Retina (tissue), 1 donor: ENCODE data around the gene TUBB4A.

ENCODE experiments used
- DNase-seq: peaks from one replicate; pipeline ENCODE4 v3.0.0-alpha.2; 2016

The TUBB4A gene

GRCh38 chr19:6491802-6492592 lies 10.1 kb downstream of the TUBB4A start:
- no peak for DNase-seq

DNA sequence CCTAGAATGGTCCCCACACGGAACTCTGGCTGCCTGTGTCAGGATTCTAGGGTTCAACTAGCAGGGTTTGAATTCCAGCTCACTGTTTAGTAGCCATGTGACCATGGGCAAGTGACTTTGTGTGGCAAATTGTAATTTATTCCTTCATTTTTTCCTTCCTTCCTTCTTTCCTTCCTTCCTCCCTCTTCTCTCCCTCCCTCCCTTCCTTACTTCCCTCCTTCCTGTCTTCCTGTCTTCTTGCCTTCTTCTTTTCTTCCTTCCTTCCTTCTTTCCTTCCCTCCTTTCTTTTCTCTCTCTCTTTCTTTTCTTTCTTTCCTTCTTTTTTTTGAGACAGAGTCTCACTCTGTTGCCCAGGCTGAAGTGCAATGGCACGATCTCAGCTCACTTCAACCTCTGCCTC lies 12.0 kb downstream of the TUBB4A start:
- DNase-seq: no peak

- no peak for DNase-seq
These were observed 12.6 kb downstream of the TUBB4A start for GRCh38 chr19:6489278-6490061.

- DNase-seq: no peak
These were observed 17.3 kb downstream of the TUBB4A start for GRCh38 chr19:6484831-6485230.

DNA sequence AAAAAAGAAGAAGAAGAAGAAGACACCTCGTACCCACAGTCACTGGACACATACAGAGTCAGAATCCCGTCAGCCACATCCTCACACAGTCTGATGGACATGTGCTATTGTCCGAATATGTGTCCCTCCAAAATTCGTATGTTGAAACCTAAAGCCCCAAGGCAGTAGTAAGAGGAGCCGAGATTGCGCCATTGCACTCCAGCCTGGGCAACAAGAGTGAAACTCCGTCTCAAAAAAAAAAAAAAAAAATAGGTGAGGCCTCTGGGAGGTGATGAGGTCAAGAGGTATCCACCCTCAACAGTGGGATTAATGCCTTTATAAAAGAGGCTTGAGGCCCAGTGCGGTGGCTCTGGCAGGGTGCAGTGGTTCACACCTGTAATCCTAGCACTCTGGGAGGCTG lies 17.9 kb downstream of the TUBB4A start:
- DNase-seq: no peak

DNA sequence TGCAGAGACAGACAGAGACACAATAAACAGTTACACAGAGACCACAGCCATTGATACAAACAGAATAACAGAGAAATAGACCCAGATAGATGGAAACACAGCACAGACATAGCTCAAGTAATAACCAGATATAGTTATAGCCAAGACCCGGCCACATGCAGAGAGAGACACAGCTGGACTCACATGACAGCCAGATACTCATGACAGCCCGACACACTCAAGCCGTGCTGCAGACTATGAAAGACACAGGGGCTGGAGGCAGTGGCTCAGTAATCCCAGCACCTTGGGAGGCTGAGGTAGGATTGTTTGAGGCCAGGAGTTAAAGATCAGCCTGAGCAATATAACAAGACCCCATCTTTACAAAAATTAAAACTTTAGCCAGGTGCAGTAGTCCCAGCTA lies 18.9 kb downstream of the TUBB4A start:
- DNase-seq: no peak

DNA sequence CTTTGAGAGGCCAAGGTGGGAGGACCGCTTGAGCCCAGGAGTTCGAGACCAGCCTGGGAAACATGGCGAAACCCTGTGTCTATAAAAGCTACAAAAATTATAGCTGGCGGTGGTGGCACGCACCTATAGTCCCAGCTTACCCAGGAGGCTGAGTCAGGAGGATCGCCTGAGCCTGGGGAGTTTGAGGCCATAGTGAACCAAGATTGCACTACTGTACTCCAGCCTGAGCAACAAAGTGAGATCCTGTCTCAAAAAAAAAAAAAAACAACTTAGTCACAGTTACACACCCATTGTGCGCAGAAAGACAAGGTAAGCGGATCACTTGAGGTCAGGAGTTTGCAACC lies 19.8 kb downstream of the TUBB4A start:
- no peak for DNase-seq

DNA sequence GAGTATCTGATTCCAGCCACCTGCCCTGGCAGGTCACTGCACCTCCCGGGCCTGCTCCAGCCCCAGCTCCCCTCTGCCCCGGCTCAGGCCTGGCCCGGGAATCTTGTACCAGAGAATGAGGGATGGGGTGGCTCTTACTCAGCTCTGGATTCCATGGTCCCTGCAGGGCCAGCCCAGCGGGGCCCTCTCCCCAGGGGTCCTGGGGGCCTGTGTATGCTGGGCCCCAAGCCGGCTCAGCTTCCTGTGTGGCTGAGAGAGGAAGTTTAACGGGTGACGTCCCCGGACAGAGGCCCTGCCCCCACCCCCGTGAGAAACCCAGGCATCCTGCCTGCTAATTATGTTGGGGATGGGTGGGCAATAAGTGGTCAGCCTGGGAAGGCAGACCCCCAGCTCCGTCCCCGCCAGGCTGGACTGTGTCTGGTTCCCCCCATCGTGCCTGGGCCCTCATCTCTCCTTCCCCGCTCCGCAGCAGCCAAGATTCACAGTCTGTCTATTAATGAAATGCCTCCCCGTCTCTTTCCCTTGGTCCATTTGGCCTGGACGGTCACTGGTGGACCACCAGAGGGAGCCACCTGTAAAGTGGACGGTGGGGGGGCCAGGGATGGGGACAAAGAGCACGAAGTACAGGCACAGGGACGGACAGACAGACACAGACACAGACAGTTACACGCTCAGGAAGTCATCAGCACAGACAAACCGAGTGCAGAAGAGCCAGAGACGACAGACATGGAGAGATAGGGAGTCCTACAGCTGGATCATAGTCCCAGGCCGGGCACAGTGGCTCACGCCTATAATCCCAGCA lies 20.4 kb downstream of the TUBB4A start, which contains the start of gene DENND1C:
Gene DENND1C, minus strand, starts transcription at position 247 of the 802 bp plus-strand sequence. Its CDS starts 92 bp downstream, at position 155.
- DNase-seq: peak; percentile 39

GRCh38 chr19:6480848-6481415 lies 21.2 kb downstream of the TUBB4A start:
- no peak for DNase-seq

DNA sequence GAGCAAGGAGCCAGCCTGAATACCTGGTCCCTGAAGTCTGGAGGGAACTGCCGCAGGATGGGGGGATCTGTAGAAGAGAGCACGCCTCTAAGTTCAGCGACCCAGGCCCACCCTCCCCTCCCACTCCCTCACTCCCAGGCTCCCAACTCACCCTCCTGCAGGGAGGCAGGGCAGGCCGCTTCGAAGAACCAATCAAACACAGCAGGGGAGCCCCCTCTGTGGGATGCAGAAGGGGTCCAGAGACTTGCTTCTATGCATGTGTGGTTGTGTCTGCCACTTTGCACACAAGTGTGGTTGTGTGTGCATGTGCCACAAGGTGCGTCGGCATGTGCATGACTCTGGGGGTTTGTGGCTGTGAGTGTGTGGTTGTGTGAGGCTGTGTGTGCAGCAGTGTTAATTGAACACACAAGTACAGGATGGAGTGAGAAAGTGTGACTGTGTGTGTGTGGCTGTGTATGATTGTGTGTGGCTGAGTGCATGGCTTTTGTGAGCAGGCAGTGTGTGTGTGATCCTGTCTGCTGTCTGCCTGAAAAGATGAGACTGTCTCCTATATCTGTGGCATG lies 22.2 kb downstream of the TUBB4A start:
- no peak for DNase-seq

- no peak for DNase-seq
These were observed 23.3 kb downstream of the TUBB4A start for GRCh38 chr19:6478815-6479214.

- no peak for DNase-seq
These were observed 25.1 kb downstream of the TUBB4A start for GRCh38 chr19:6476896-6477431.

DNA sequence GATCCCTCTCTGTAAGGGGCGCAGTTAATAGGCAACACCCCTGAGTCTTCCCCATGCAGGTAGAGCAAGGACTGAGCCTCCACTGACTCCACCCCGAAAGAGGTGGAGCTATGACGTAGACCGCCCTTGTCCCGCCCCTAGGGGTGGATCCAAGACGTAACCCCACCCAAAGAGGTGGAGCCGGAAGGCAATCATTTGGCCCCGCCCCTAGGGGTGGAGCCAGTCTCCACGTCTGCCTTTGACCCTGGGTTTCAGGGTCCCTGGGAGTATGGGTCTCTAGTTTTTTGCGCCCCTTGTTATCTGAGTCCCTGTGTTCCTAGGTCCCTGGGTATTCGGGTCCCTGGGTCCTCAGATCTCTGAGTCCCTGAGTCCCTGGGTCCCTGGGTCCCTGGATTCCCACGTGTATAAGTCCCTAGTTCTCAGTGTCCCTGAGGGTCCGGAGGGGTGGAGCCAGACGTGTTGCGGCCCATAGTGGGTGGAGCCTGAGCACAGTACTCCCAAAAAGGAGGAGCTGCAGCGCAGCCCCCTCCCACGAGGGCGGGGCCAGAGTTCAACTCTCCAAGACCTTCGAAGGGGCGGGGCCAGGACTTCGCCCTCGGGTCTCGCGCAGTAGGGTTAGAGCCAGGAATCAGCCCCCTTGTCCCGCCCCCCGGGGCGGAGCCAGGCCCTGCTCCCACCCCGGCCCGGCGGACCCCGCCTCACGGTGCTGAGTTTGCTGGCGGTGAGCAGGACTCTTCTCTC lies 25.8 kb downstream of the TUBB4A start:
- DNase-seq: peak; percentile 87

DNA sequence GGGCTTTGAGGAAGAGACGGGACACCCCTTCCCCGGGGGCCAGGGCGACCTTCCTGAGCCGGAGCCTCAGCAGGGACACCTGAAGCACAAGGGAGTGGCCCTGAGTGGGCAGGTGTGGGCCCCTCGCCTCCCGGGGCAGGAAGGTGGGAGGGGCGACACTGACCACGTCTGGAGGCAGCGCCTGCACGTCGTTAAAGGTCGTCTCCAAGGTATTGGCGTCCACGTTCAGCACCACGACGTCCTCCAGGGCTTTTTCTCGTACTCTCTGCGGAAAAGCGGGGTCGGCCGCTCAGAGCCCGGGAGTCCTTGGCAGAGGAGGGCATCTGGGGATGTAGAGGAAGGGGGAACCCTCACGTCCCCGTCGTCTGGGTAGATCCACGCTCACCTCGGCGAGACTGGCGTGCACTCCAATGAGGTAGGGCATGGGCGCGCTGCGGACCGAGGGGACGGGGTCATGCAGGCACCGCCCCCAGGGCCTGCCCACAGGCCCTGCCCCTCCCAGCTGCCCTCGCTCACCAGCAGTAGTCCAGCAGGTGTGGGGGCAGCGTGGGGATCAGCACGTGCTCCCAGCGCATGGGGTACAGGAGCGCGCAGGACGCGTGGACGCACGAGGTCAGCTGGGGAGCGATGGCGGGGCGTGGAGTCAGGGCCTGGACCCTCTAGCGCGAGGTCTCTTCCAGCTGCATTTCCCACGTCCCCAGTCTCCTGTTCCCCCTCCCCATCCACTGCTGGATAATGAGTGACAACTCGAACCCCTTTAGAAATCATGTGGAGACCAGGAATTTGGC lies 26.6 kb downstream of the TUBB4A start:
- DNase-seq: no peak

GRCh38 chr19:6473647-6474046 lies 28.5 kb downstream of the TUBB4A start:
- no peak for DNase-seq

- DNase-seq: no peak
These were observed 29.4 kb downstream of the TUBB4A start for GRCh38 chr19:6472713-6473112.

DNA sequence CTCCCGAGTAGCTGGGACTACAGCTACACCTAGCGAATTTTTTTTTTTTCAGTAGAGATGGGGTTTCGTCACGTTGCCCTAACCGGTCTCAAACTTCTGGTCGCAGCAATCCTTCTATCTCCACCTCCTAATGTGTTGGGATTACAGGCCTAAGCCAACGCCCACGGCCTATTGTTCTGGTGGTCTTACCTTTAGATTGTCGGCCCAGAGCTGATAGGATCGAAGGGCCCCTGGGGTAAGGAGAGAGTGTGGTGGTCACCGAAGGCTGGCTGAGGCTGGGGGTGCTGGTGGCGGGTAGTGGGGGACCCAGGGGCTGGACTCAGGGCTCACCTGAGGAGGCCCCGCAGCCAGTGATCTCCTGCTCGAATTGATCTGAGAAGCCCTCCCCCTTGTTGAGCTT lies 31.0 kb downstream of the TUBB4A start:
- no peak for DNase-seq

GRCh38 chr19:6470173-6470572 lies 31.9 kb downstream of the TUBB4A start:
- no peak for DNase-seq

GRCh38 chr19:6467384-6467783 lies 34.7 kb downstream of the TUBB4A start:
- DNase-seq: no peak

- DNase-seq: no peak
These were observed 35.4 kb downstream of the TUBB4A start for GRCh38 chr19:6466526-6467248.
